ENCODE data around the gene DEFB121. TPM values are rescaled to one million over a fixed set of nuclear protein-coding genes. Genes with fewer than 3 reads are reported as not detected.

DEFB121 gene
- total RNA-seq, 2 experiments from 2014 or later = not detected

Other genes with a start within 250 kb of the DEFB121 start
- not detected for gene DEFB115, start 148.6 kb downstream of the DEFB121 start, total RNA-seq
- gene DEFB116, start 97.6 kb downstream of the DEFB121 start, total RNA-seq = not detected
- gene DEFB118, start 37.6 kb downstream of the DEFB121 start, total RNA-seq = not detected
- not detected for gene DEFB119, start 15.6 kb downstream of the DEFB121 start, total RNA-seq
- not detected for gene DEFB123, start 34.4 kb upstream of the DEFB121 start, total RNA-seq
- not detected for gene DEFB124, start 68.9 kb upstream of the DEFB121 start, total RNA-seq
- gene REM1, start 69.1 kb upstream of the DEFB121 start, total RNA-seq = not detected
- 10 to 100 TPM; 67.3 to 69.4 TPM for gene HM13, start 108.2 kb upstream of the DEFB121 start, total RNA-seq
- gene ID1, start 199.1 kb upstream of the DEFB121 start, total RNA-seq = 1 to 10 TPM; 1.8 to 2.4 TPM
- gene COX4I2, start 231.7 kb upstream of the DEFB121 start, total RNA-seq = not detected

Measured in activated naive CD4-positive, alpha-beta T cell treated with anti-CD3 and anti-CD28 coated beads for 36 hours (primary cell).